ENCODE data around the gene ENO1. TPM values are rescaled to one million over a fixed set of nuclear protein-coding genes. Genes with fewer than 3 reads are reported as not detected.

Gene ENO1
- total and polyA plus RNA-seq, 8 donors: 206 to 577 (median 350) TPM

- TF ChIP-seq POLR2AphosphoS5 (IDR thresholded peaks at IDR 0.05) (no peak), EP300 (IDR thresholded peaks at IDR 0.05) (no peak), CTCF (IDR thresholded peaks at IDR 0.05) (no peak), POLR2A (IDR thresholded peaks at IDR 0.05) (no peak)
- intact Hi-C loops (cut with DNase I; ENCODE audit: low total_unique reads): no loop called here
- no peak for DNase-seq
- Histone ChIP-seq H3K4me1 (peaks cover 57 to 86% (median 68%) of the 10 kb centered on the region in 4 donors), H3K27me3 (no peaks in the 10 kb centered on the region), H3K9me3 (no peaks in the 10 kb centered on the region), H3K4me3 (peak overlapping the region in 2 of 4 donors; percentile 79 to 91), H3K27ac (peak overlapping the region in 4 of 5 donors; percentile 26 to 100 (median 86)), H3K36me3 (peaks cover 42 to 55% (median 49%) of the 10 kb centered on the region in 4 donors)
- whole genome bisulfite sequencing, 5 donors: 47 to 60% (median 53%) methylated on average over 7 of the region's 7 CpGs
These were observed 3.1 kb downstream of the ENO1 start for GRCh38 chr1:8875216-8875861.

- H3K9me3 ChIP-seq: no peaks in the 10 kb centered on the region
- peak overlapping the region in 2 of 4 donors; percentile 20 to 91 for H3K4me3 ChIP-seq
- peaks cover 50 to 85% (median 63%) of the 10 kb centered on the region in 4 donors for H3K4me1 ChIP-seq
- H3K27me3 ChIP-seq: no peaks in the 10 kb centered on the region
- 81 to 88% (median 84%) methylated on average over 15 of the region's 15 CpGs for WGBS, 5 donors
- no peak for DNase-seq
- H3K36me3 ChIP-seq: peaks cover 50 to 63% (median 57%) of the 10 kb centered on the region in 4 donors
- no peak for TF ChIP-seq EP300 (IDR thresholded peaks at IDR 0.05)
- TF ChIP-seq CTCF (IDR thresholded peaks at IDR 0.05): no peak
- TF ChIP-seq POLR2A (IDR thresholded peaks at IDR 0.05): no peak
- intact Hi-C loops (cut with DNase I; ENCODE audit: low total_unique reads): no loop called here
- peak overlapping the region in 4 of 5 donors; percentile 64 to 100 (median 86) for H3K27ac ChIP-seq
These were observed 4.0 kb downstream of the ENO1 start for GRCh38 chr1:8874230-8875201.

GRCh38 chr1:8873506-8874229, 4.8 kb downstream of the ENO1 start:
- Histone ChIP-seq H3K4me1 (peaks cover 42 to 77% (median 58%) of the 10 kb centered on the region in 4 donors), H3K4me3 (peak overlapping the region in 2 of 4 donors; percentile 11 to 20), H3K27ac (peak overlapping the region in 4 of 5 donors; percentile 64 to 100 (median 86)), H3K9me3 (no peaks in the 10 kb centered on the region), H3K27me3 (no peaks in the 10 kb centered on the region), H3K36me3 (peaks cover 58 to 71% (median 65%) of the 10 kb centered on the region in 4 donors)
- 15 to 35% (median 28%) methylated on average over 5 of the region's 5 CpGs for WGBS, 5 donors
- TF ChIP-seq EP300 (IDR thresholded peaks at IDR 0.05) (no peak), POLR2A (IDR thresholded peaks at IDR 0.05) (no peak), CTCF (IDR thresholded peaks at IDR 0.05) (no peak), POLR2AphosphoS5 (IDR thresholded peaks at IDR 0.05) (peak in 2 of 3 donors; percentile 50 to 80)
- intact Hi-C loops (cut with DNase I; ENCODE audit: low total_unique reads): no loop called here
- DNase-seq: peak; percentile 80 to 91

- Histone ChIP-seq H3K9me3 (no peaks in the 10 kb centered on the region), H3K27ac (peak overlapping the region in 4 of 5 donors; percentile 64 to 100 (median 82)), H3K36me3 (peaks cover 65 to 78% (median 71%) of the 10 kb centered on the region in 4 donors), H3K27me3 (no peaks in the 10 kb centered on the region), H3K4me1 (peaks cover 42 to 77% (median 58%) of the 10 kb centered on the region in 4 donors), H3K4me3 (peak overlapping the region in 2 of 4 donors; percentile 11 to 20)
- no peak for DNase-seq
- TF ChIP-seq EP300 (IDR thresholded peaks at IDR 0.05): no peak
- TF ChIP-seq POLR2A (IDR thresholded peaks at IDR 0.05): no peak
- no peak for TF ChIP-seq POLR2AphosphoS5 (IDR thresholded peaks at IDR 0.05)
- no peak for TF ChIP-seq CTCF (IDR thresholded peaks at IDR 0.05)
- intact Hi-C loops (cut with DNase I; ENCODE audit: low total_unique reads): no loop called here
- WGBS, 5 donors: 87 to 91% (median 88%) methylated on average over 5 of the region's 5 CpGs
These were observed 5.5 kb downstream of the ENO1 start for GRCh38 chr1:8873001-8873400.

Measured in stomach (tissue), 9 donors.